Lung microvascular endothelial cell (primary cell): Measurements from ENCODE around the gene NAA20. TPM values are rescaled to one million over a fixed set of nuclear protein-coding genes. Genes with fewer than 3 reads are reported as not detected.

Source experiments
- DNase-seq, 2 donors: peaks; one replicate each; pipeline versions ENCODE4 v3.0.0 to v3.0.0-alpha.2; 2010; ENCODE audit warnings: low read depth in 2 of 2
- total RNA-seq: library from RNA; depleted of rRNA; stranded (reverse); fragments of >200 nt; gene quantifications from 2 replicates; pipeline ENCODE4 v1.2.1, GENCODE V29; 2014

The NAA20 gene
- total RNA-seq, 1 donor from 2014 or later: 36.3 TPM

DNA sequence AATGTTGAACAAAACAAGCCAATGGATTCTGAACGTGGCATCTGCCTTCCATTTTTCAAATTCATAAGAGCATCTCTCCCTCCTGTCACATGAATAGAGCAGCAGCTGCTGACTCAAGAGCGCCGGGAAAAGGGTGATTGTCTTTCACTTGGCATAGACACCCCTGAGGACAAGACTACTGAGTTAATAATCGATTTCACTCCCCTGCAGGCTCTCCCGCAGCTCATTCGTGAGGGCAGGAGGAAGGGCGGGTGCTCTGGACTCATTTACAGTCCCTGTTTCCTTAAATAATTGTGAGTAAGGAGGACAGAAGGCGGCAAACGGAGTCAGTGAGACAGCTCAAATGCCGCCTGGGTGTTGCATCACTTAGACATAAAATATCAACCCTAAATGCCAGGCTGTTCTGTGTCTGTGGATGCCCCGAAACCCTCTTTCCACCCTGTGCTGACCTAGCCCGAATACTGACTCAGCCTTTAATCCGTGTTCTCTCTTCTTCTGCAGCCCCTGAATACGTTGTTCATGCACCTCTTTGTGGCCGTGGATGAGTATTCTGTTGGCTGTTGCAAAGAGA, 56.7 kb downstream of the NAA20 start:
- no peak for DNase-seq

- no peak for DNase-seq
Observed at GRCh38 chr20:20075032-20075431, 57.9 kb downstream of the NAA20 start.

GRCh38 chr20:20076297-20077065, 59.3 kb downstream of the NAA20 start:
- no peak for DNase-seq

DNA sequence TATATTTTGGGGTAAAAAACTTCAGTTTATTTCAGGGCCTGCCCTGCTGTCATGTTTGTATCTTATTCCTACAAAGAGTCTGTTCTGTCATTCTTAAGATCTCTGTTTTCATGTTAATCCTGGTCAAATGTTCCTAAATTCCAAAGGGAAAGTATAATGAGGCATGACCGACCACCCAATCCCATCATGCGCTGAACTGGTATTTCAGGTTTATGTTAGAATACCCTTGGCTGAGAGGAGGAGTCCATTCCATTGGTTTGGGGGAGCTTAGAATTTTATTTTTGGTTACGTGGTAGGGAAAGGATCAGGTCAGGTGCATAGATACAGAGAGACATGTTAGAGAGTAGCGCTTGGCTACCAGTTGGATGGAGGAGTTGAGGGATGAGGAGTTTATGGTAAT, 60.9 kb downstream of the NAA20 start:
- no peak for DNase-seq

DNA sequence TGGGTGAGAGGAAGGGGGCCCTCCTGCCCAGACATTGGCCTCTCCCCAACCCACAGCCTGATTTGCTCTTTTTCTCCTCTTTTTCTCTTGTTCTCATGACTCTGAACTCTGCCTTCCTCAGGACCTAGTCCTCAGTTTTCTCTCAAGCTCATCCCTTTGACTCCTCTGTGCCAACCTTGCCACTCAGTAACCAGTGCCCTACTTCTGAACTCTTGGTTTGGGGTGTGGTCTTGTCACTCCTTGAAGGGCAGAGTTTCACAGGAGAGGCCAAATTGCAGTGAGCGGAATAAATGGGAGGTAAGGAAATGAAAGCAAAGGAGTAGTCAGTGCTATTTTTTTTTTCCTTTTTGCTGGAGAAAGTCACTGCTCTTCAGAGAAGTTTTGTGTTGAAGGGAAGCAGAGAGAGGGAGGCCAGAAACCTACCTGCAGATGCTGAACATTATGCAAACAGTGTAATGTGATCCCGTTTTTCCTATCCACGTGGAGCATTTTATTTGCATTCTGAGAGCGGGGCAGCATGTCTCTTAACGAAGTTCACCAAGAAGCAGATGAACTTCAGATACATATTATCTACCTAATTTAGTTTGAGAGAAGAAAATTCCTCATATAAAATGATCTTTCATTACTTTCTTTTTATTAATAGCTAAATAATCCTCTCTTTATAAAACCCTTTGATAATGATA, 62.1 kb downstream of the NAA20 start:
- no peak for DNase-seq

Other genes with a start within 250 kb of the NAA20 start
- gene CRNKL1, start 35.1 kb downstream of the NAA20 start, total RNA-seq: 17.7 and 30.6 TPM in 2 replicates
- gene CFAP61, start 35.2 kb downstream of the NAA20 start, total RNA-seq: not detected in 2 replicates